ENCODE measurements around the gene OR4C45.
"Not testable (repeated sequence)": the region's sequence is repeated elsewhere in the genome, so short reads cannot be mapped to it uniquely, and the experiment has no call there.

OR4C45 gene

DNA sequence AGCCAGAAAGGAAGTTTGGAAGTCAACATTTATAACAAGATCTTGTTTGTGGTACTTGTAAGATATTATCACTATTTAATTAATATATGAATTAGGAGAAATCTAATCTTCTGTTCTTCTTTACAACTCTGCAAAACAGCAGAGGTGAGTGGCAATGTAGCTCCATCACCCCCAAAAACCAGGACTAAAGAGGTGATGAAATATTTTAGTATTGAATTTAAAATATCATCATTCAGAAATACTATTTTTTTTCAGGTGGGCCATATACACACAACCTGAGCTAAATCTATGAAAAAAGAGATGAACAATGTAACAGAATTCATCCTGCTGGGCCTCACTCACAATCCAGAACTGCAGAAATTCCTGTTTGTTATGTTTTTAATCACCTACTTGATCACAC lies at the start of gene OR4C45:
Gene OR4C45, plus strand, starts transcription at position 301 of the 400 bp plus-strand sequence.
- DNase-seq (ENCODE audit: low spot score) = no peak

GRCh38 chr11:49995565-49995964 lies 37.1 kb upstream of the OR4C45 start:
- DNase-seq (ENCODE audit: low spot score) = no peak

DNA sequence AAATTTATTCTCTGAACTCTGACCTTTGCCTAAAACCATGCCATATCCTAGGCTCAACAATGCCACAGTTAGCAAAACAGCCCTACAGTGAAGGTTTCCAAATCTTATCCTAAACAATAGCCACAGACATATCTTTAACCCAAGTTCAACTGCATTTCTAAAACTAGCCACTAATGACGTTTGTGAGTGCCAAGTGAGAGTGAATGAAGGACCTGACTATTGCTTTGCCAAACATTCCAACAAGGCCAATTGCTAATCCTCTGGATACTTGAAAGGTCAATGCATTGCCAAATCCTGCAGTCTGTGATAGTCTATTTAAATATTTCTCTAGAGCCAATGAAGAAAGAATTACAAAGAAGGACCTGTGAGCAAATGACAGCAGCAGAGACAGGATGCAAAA lies 2.5 kb upstream of the OR4C45 start:
- DNase-seq (ENCODE audit: low spot score) = no peak

DNA sequence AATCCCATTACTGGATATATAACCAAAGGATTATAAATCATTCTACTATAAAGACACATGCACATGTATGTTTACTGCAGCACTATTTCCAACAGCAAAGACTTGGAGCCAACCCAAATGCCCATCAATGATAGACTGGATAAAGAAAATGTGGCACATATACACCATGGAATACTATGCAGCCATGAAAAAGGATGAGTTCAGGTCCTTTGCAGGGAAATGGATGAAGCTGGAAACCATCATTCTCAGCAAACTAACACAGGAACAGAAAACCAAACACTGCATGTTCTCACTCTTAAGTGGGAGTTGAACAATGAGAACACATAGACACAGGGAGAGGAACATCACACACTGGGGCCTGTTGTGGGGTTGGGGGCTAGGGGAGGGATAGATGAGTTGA lies 3.6 kb downstream of the OR4C45 start:
- DNase-seq (ENCODE audit: low spot score) = not testable (repeated sequence)

DNA sequence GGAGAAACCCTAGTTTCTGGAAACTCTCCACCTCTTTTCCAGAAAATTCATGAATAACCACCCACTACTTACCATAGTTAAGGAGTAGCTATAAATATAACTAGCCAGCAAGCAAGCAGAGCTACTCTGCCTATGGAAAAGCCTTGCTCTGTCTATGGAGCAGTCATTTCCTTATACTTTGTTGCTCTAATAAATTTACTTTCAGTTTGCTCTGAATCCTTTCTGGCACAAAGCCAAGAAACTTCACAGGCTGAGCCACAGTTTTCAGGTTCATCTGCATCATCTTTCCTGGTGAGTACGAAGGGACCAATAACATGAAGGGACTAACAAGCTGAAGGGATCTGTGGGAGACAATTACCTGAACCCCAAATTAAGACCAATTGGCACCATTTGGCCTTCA lies 4.6 kb downstream of the OR4C45 start:
- no peak for DNase-seq (ENCODE audit: low spot score)

DNA sequence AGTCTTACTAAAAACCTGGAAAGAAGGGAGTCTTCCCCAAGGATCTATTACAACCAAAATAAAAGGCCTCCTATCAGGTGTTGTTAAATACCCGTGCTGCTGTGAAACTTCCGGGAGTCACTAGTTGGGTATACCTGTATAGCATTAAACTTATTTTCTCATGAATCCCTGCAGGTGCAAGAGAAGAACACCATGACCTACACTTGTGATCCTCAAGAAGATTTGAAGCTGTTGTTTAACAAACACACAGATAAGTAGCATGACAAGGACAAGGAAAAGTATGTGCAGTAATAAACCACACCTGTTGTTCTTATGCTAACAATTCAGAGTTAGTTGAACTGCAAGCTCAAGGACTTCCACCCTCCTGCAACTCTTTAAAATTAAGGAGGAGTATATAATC lies 12.0 kb downstream of the OR4C45 start:
- DNase-seq (ENCODE audit: low spot score) = no peak

DNA sequence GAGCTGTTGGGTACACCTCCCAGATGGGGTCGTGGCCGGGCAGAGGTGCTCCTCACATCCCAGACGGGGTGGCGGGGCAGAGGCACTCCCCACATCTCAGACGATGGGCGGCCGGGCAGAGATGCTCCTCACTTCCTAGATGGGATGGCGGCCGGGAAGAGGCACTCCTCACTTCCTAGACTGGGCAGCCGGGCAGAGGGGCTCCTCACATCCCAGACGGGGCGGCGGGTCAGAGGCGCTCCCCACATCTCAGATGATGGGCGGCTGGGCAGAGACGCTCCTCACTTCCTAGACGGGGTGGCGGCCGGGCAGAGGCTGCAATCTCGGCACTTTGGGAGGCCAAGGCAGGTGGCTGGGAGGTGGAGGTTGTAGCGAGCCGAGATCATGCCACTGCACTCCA lies 30.4 kb downstream of the OR4C45 start:
- DNase-seq (ENCODE audit: low spot score) = not testable (repeated sequence)

DNA sequence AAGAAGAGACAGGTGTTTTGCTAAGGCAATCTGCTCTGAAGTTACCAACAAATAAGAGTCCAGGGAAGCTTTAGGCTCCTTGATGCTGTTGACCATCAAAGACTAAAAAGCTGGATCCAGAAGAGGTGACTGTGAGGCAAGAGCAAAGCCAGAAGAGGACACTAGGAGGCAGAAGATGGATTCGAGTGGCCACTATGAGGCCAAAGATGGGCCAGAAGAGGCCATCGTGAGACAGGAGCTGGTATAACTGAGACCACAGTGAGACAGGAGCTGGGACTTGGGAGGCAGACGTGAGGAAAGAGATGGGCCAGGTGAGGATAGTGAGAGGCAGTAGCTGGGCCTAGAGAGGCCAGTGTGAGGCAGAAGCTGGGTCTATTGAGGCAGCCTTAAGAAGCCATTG lies 37.7 kb downstream of the OR4C45 start:
- DNase-seq (ENCODE audit: low spot score) = no peak

DNA sequence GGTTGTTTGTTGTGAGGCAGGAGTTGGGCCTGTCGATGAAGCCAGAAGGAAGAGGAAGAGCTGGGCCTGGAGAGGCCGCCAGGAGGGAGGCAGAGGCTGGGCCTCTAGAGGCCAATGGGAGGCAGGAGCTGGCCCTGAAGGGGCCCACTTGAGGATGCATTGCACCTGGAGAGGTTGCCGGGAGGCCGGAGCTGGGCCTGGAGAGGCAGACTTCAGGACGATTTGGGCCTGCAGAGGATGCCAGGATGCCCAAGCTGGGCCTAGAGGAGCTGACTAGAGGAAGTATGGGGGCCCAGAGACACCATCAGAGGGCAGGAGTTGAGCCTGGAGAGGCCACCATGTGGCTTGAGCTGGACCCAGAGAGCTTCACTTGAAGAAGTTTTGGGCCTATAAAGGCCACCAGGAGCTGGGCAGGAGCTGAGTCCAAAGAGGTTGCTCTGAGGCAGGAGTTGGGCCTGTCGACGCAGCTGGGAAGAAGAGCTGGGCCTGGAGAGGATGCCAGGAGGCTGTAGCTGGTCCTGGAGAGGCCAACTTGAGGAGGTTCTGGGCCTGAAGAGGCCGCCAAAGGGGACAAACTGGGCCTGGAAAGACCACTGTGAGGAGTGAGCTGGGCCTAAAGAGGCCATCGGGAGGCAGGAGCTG lies 39.0 kb downstream of the OR4C45 start:
- no peak for DNase-seq (ENCODE audit: low spot score)

GRCh38 chr11:50072226-50073112 lies 39.8 kb downstream of the OR4C45 start:
- no peak for DNase-seq (ENCODE audit: low spot score)

GRCh38 chr11:50073113-50074105 lies 40.7 kb downstream of the OR4C45 start:
- DNase-seq (ENCODE audit: low spot score) = no peak

- no peak for DNase-seq (ENCODE audit: low spot score)
Observed at GRCh38 chr11:50074161-50074560, 41.5 kb downstream of the OR4C45 start.

GRCh38 chr11:50075856-50076255 lies 43.2 kb downstream of the OR4C45 start:
- no peak for DNase-seq (ENCODE audit: low spot score)

GRCh38 chr11:50077526-50077925 lies 44.9 kb downstream of the OR4C45 start:
- no peak for DNase-seq (ENCODE audit: low spot score)

- no peak for DNase-seq (ENCODE audit: low spot score)
Observed at GRCh38 chr11:50078001-50078400, 45.3 kb downstream of the OR4C45 start.

DNA sequence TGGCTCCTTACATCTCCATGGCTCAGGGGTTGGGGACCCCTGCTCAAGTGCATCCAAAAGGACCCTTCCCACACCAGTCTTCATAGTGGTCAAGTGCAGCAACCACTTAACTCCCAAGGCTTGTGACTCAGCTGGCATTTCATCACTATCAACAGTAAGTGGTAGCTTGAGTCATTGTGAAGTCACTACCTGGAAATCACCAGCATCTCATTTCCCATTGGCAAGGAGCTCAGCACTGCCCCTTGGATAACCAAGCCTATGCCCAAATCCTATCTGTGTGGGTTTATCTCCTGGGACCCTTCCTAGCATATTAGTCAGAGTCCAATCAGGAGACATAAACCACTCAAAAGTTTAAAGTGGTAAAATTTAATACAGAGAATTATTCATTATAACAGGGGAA lies 46.3 kb downstream of the OR4C45 start:
- DNase-seq (ENCODE audit: low spot score) = not testable (repeated sequence)

GRCh38 chr11:50080256-50080655 lies 47.6 kb downstream of the OR4C45 start:
- DNase-seq (ENCODE audit: low spot score) = no peak
